DND-41 (cell line): ENCODE data around the gene S100A7.

ENCODE experiments used
- ATAC-seq: fragments of 200-7000 bp; cut with Tn5 transposase; 3 replicates; pipeline ENCODE4 v1.9.1; 2021; ENCODE audit warnings: low read depth; ENCODE audit not compliant: insufficient read depth
- DNase-seq: peaks from one replicate; pipeline ENCODE4 v3.0.0-alpha.2; 2020
- H2AFZ ChIP-seq: 2 replicates; pipeline ENCODE4 v1.6.0; 2012; ENCODE audit warnings: low read depth, low read length
- H3K27ac ChIP-seq: 2 replicates; pipeline ENCODE4 v1.5.1; 2012; ENCODE audit warnings: low read length, inconsistent platforms
- H3K27me3 ChIP-seq: fragments of 200-600 bp; sonication (generic); 2 replicates; pipeline ENCODE4 v1.6.0; 2012; ENCODE audit warnings: low read length, mild to moderate bottlenecking, inconsistent platforms; ENCODE audit not compliant: insufficient read depth, poor library complexity
- H3K36me3 ChIP-seq: 2 replicates; pipeline ENCODE4 v1.5.1; 2012; ENCODE audit warnings: low read length, inconsistent platforms; ENCODE audit not compliant: insufficient read depth
- H3K4me1 ChIP-seq: 2 replicates; pipeline ENCODE4 v1.5.1; 2012; ENCODE audit warnings: mild to moderate bottlenecking, low read length; ENCODE audit not compliant: insufficient read depth
- H3K4me2 ChIP-seq: 2 replicates; pipeline ENCODE4 v1.6.0; 2012; ENCODE audit warnings: mild to moderate bottlenecking, moderate library complexity, low read length, inconsistent platforms; ENCODE audit not compliant: insufficient read depth
- H3K4me3 ChIP-seq, 2 experiments: fragments of 200-600 bp in 1 of 2; shearing (Covaris generic) in 1 of 2; 2 replicates each; pipeline ENCODE4 v1.5.1; 2012 to 2016; ENCODE audit warnings: inconsistent platforms in 2 of 2, low read length in 2 of 2, mild to moderate bottlenecking in 2 of 2, low read depth in 1 of 2, moderate library complexity in 1 of 2
- H3K79me2 ChIP-seq: 2 replicates; pipeline ENCODE4 v1.6.0; 2012; ENCODE audit warnings: low read length, inconsistent platforms; ENCODE audit not compliant: insufficient read depth
- H3K9ac ChIP-seq: 2 replicates; pipeline ENCODE4 v1.6.0; 2012; ENCODE audit warnings: low read depth, mild to moderate bottlenecking, inconsistent platforms, low read length, moderate library complexity
- H3K9me3 ChIP-seq: 2 replicates; pipeline ENCODE4 v1.5.1; 2012; ENCODE audit warnings: low read length, moderate library complexity, mild to moderate bottlenecking, inconsistent platforms; ENCODE audit not compliant: insufficient read depth, severe bottlenecking
- H4K20me1 ChIP-seq: 2 replicates; pipeline ENCODE4 v1.6.0; 2012; ENCODE audit warnings: low read length; ENCODE audit not compliant: insufficient read depth
- CTCF ChIP-seq: IDR thresholded peaks from 2 replicates; pipeline ENCODE4 v1.5.1; 2012; ENCODE audit warnings: borderline replicate concordance, low read length, moderate library complexity, mild to moderate bottlenecking; ENCODE audit not compliant: poor library complexity, severe bottlenecking; ENCODE audit errors: extremely low read depth
- EZH2 ChIP-seq: IDR thresholded peaks from 3 replicates; pipeline ENCODE4 v1.6.1; 2012; ENCODE audit warnings: borderline replicate concordance, low read depth, mild to moderate bottlenecking, moderate library complexity, low read length, inconsistent platforms; ENCODE audit not compliant: severe bottlenecking

The S100A7 gene

GRCh38 chr1:153507926-153508583 lies 47.6 kb upstream of the S100A7 start:
- H3K79me2 ChIP-seq = no peaks in the 10 kb centered on the region
- peaks cover 5% of the 10 kb centered on the region; the same call in 1 of the 2 replicates for H3K4me1 ChIP-seq
- no peak overlapping the region for H3K4me2 ChIP-seq
- no peak overlapping the region for H3K27ac ChIP-seq
- TF ChIP-seq CTCF = no peak
- TF ChIP-seq EZH2 = no peak
- H3K9ac ChIP-seq = no peak overlapping the region
- H2AFZ ChIP-seq = no peak overlapping the region
- no peak overlapping the region for H3K4me3 ChIP-seq
- H3K9me3 ChIP-seq = no peaks in the 10 kb centered on the region
- no peak for ATAC-seq
- no peak for DNase-seq
- H4K20me1 ChIP-seq = no peaks in the 10 kb centered on the region
- H3K27me3 ChIP-seq = peaks cover 5% of the 10 kb centered on the region
- no peaks in the 10 kb centered on the region for H3K36me3 ChIP-seq

- TF ChIP-seq EZH2 = no peak
- no peak for TF ChIP-seq CTCF
- Histone ChIP-seq H3K27ac (no peak overlapping the region), H3K4me1 (peaks cover 5% of the 10 kb centered on the region; the same call in 1 of the 2 replicates), H3K36me3 (no peaks in the 10 kb centered on the region), H3K27me3 (peaks cover 5% of the 10 kb centered on the region), H3K9me3 (no peaks in the 10 kb centered on the region), H2AFZ (no peak overlapping the region), H3K4me2 (no peak overlapping the region), H4K20me1 (no peaks in the 10 kb centered on the region), H3K79me2 (no peaks in the 10 kb centered on the region), H3K9ac (no peak overlapping the region), H3K4me3 (no peak overlapping the region)
- DNase-seq (no peak), ATAC-seq (no peak)
These were observed 46.5 kb upstream of the S100A7 start for GRCh38 chr1:153506831-153507413.

GRCh38 chr1:153506386-153506785 lies 45.9 kb upstream of the S100A7 start:
- Histone ChIP-seq H3K4me2 (no peak overlapping the region), H4K20me1 (no peaks in the 10 kb centered on the region), H3K79me2 (no peaks in the 10 kb centered on the region), H3K36me3 (no peaks in the 10 kb centered on the region), H3K27me3 (peaks cover 5% of the 10 kb centered on the region), H3K27ac (no peak overlapping the region), H2AFZ (no peak overlapping the region), H3K9me3 (no peaks in the 10 kb centered on the region), H3K4me3 (no peak overlapping the region), H3K4me1 (peaks cover 5% of the 10 kb centered on the region; the same call in 1 of the 2 replicates), H3K9ac (no peak overlapping the region)
- ATAC-seq = no peak
- no peak for TF ChIP-seq CTCF
- no peak for TF ChIP-seq EZH2
- DNase-seq = no peak
